Mucosa of stomach (tissue), 1 donor: ENCODE measurements around the gene HCRTR1.

Experiments
- H3K27me3 ChIP-seq: one replicate; pipeline ENCODE4 v1.7.0; 2013; ENCODE audit warnings: mild to moderate bottlenecking, low read length; ENCODE audit not compliant: control insufficient read depth, insufficient read depth
- H3K36me3 ChIP-seq: one replicate; pipeline ENCODE4 v1.7.0; 2013; ENCODE audit warnings: low read length; ENCODE audit not compliant: control insufficient read depth, insufficient read depth
- H3K4me1 ChIP-seq: one replicate; pipeline ENCODE4 v1.7.0; 2013; ENCODE audit warnings: mild to moderate bottlenecking, low read length; ENCODE audit not compliant: control insufficient read depth, insufficient read depth
- H3K4me3 ChIP-seq: one replicate; pipeline ENCODE4 v1.7.0; 2013; ENCODE audit warnings: low read length
- H3K9ac ChIP-seq: one replicate; pipeline ENCODE4 v1.7.0; 2013; ENCODE audit warnings: mild to moderate bottlenecking, low read length, moderate library complexity
- H3K9me3 ChIP-seq: one replicate; pipeline ENCODE4 v1.7.0; 2013; ENCODE audit warnings: mild to moderate bottlenecking, low read length, moderate library complexity; ENCODE audit not compliant: control insufficient read depth
- donor health status: Pancreatic carcinoma.

Gene HCRTR1

DNA sequence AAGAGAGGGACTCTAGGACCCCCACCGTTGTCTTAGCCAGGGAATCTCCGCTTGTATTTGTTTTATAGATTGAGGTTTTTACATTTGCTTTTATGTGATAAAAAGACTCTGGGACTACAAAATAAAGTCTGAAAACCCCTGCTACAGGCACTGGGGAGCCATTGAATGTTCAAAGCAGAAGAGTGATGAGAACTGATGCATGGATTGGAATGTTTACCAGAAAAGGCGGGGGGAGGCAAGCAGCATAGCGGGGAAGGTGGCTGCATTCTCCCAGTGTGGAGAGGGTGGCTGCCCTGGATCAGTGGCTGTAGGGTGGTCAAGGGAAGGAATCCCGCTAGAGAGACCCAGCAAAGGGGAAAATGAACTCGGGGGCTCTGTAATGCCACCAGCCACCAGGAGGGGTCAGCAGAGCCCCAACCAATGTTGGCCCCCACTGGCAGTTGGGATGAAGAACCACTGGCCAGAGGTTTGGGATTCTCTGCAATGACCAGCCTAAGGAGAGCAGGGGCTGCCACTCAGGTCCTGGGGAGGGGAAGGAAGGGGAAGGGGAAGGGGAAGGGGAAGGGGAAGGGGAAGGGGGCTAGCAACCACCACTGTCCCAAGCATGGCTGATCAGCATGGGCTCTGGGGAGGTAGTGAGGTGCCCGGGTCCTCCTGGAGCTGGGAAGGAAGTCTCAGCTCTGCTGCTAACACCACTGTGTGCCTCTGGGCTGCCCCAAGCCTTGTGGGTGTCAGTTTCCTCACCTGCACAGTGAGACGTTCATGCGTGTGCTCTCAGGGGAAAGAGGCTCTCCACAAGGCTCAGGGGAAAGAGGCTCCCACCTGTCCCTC, 46.3 kb downstream of the HCRTR1 start:
- Histone ChIP-seq H3K27me3 (no peaks in the 10 kb centered on the region), H3K4me3 (no peak overlapping the region), H3K9ac (no peak overlapping the region), H3K4me1 (peaks cover 26% of the 10 kb centered on the region), H3K36me3 (no peaks in the 10 kb centered on the region), H3K9me3 (no peaks in the 10 kb centered on the region)

DNA sequence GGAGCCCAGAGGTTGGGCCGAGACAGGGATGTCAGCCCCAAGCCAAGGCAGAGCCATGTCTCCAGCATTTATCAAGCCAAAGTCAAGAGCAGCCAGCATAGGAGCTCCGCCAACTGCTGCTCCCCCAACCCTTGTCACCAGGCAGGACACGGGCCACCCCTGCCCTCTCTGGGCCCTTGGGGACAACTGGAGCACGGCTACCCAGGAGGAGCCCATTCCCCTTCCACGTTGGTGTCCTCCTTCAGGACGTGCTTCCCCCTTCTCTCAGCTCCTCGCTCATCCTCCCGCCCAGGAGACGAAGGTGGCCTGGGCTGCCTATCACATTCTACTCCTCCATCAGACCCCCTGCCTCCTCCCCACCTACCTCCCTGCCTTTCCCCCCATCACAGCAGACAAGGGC, 47.0 kb downstream of the HCRTR1 start:
- H3K9me3 ChIP-seq, result no peaks in the 10 kb centered on the region
- no peaks in the 10 kb centered on the region for H3K27me3 ChIP-seq
- H3K36me3 ChIP-seq, result no peaks in the 10 kb centered on the region

GRCh38 chr1:31665234-31665878, 47.9 kb downstream of the HCRTR1 start:
- Histone ChIP-seq H3K36me3 (no peaks in the 10 kb centered on the region), H3K9me3 (no peaks in the 10 kb centered on the region), H3K27me3 (no peaks in the 10 kb centered on the region), H3K4me3 (no peak overlapping the region), H3K4me1 (peaks cover 41% of the 10 kb centered on the region), H3K9ac (no peak overlapping the region)

More for the DNA sequence above, 47.0 kb downstream of the HCRTR1 start:
- Histone ChIP-seq H3K4me1 (peaks cover 33% of the 10 kb centered on the region), H3K9ac (no peak overlapping the region), H3K4me3 (no peak overlapping the region)

- Histone ChIP-seq H3K9me3 (no peaks in the 10 kb centered on the region), H3K9ac (peak overlapping the region; percentile 23), H3K4me3 (no peak overlapping the region), H3K36me3 (no peaks in the 10 kb centered on the region), H3K4me1 (peaks cover 50% of the 10 kb centered on the region), H3K27me3 (peaks cover 5% of the 10 kb centered on the region)
These were observed 48.9 kb downstream of the HCRTR1 start for GRCh38 chr1:31666263-31666963.

- Histone ChIP-seq H3K9ac (peak overlapping the region; percentile 5), H3K9me3 (no peaks in the 10 kb centered on the region), H3K4me3 (no peak overlapping the region), H3K36me3 (no peaks in the 10 kb centered on the region), H3K4me1 (peaks cover 50% of the 10 kb centered on the region), H3K27me3 (peaks cover 5% of the 10 kb centered on the region)
These were observed 49.7 kb downstream of the HCRTR1 start for GRCh38 chr1:31667065-31667785.

- Histone ChIP-seq H3K9me3 (no peaks in the 10 kb centered on the region), H3K4me1 (peaks cover 50% of the 10 kb centered on the region), H3K27me3 (peaks cover 5% of the 10 kb centered on the region), H3K9ac (no peak overlapping the region), H3K36me3 (no peaks in the 10 kb centered on the region), H3K4me3 (no peak overlapping the region)
These were observed 50.9 kb downstream of the HCRTR1 start for GRCh38 chr1:31668303-31668883.

- Histone ChIP-seq H3K4me3 (no peak overlapping the region), H3K27me3 (peaks cover 5% of the 10 kb centered on the region), H3K4me1 (peaks cover 50% of the 10 kb centered on the region), H3K9me3 (no peaks in the 10 kb centered on the region), H3K9ac (no peak overlapping the region), H3K36me3 (no peaks in the 10 kb centered on the region)
These were observed 51.9 kb downstream of the HCRTR1 start for GRCh38 chr1:31669433-31669785.

DNA sequence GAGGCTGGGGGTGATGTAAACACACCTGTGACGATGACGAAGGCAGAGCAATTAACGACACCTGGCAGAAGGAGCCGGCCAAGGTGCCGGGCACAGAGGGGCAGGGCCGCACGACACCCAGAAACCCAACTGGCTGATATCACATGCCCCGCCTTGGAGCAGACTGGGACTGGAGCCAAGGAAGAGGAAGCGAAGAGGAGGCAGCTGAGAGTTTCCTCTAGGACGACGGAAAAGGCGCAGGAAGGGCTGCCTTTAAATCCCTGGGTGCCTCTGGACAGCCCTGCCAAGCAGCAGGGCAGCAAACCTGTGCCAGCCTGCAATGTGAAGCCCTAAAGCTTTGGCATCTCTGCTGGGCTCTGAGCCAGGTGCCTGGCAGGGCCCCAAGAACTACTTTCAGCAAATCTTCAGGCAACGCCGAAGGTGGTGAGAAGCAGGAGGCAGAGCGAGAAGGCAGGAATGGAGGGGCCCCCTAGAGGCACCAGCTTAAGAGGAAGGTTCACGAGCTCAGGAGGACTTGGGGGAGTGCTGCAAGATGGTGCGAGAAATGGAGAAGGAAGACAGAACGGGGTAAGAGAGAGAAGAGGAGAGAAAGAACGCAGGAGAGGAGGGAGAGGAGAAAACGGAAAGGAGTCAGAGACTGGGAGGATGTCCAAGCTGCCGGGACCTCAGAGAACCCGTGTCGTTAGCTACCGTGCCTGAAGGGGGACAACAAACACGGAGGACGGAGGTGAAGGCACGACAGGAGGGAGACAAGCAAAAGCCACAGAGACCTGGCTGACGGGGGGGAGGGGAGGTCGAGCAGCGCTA, 52.5 kb downstream of the HCRTR1 start:
- Histone ChIP-seq H3K9ac (peak overlapping the region; percentile 61), H3K27me3 (peaks cover 5% of the 10 kb centered on the region), H3K9me3 (no peaks in the 10 kb centered on the region), H3K4me1 (peaks cover 50% of the 10 kb centered on the region), H3K36me3 (no peaks in the 10 kb centered on the region), H3K4me3 (no peak overlapping the region)

- Histone ChIP-seq H3K4me1 (peaks cover 48% of the 10 kb centered on the region), H3K4me3 (no peak overlapping the region), H3K27me3 (peaks cover 5% of the 10 kb centered on the region), H3K9ac (peak overlapping the region; percentile 61), H3K9me3 (no peaks in the 10 kb centered on the region), H3K36me3 (no peaks in the 10 kb centered on the region)
These were observed 53.1 kb downstream of the HCRTR1 start for GRCh38 chr1:31670593-31670964.

DNA sequence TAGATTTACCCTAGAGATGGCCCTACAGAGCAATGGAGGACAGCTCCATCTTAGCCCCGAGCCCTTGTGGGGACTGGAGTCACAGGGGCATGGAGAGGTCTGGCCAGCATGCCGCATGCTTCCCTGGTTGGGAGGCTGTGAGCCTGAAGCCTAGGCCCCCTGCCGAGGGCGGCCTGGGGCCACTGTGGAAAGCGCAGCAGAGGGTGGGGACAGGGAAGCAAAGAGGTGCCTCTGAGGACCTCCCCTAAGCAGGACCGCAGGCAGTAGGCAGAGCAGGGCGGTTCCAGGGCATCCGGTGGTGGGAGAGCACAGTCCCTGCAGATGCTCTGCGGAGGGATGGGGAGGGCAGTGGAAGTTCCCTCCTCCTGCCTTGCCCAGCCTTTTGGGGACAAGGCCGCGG, 53.7 kb downstream of the HCRTR1 start:
- no peak overlapping the region for H3K9ac ChIP-seq
- peaks cover 46% of the 10 kb centered on the region for H3K4me1 ChIP-seq
- no peak overlapping the region for H3K4me3 ChIP-seq
- H3K9me3 ChIP-seq, result no peaks in the 10 kb centered on the region
- H3K27me3 ChIP-seq, result peaks cover 5% of the 10 kb centered on the region
- H3K36me3 ChIP-seq, result no peaks in the 10 kb centered on the region
